IMR-90 (cell line): ENCODE data around the gene SYTL3. TPM values are rescaled to one million over a fixed set of nuclear protein-coding genes. Genes with fewer than 3 reads are reported as not detected.

Experiments used
- ATAC-seq: fragments of 200-7000 bp; cut with Tn5 transposase; 2 replicates; pipeline ENCODE4 v1.9.1; 2020; ENCODE audit warnings: low read depth, mild to moderate bottlenecking, moderate library complexity
- BruUV-seq: library from RNA; stranded (reverse); fragments of 400-500 nt; replicated peaks from 2 replicates; lab custom pipeline; 2021; lab: Mats Ljungman, UMichigan
- CTCF ChIA-PET: fragments of 300-600 bp; formaldehyde crosslinking; extraction: SDS; loops from one replicate; lab custom pipeline; 2021; ENCODE audit warnings: antibody characterized with exemption; lab: Yijun Ruan, JAX
- POLR2A ChIA-PET: fragments of 300-600 bp; sonication (Branson Sonifier 250); formaldehyde crosslinking; loops from one replicate; lab custom pipeline; 2022; ENCODE audit warnings: antibody characterized with exemption; ENCODE audit not compliant: unreplicated experiment; lab: Charles Lee
- DNase-seq: peaks from one replicate; pipeline ENCODE4 v3.0.0; 2013
- H2AFZ ChIP-seq: replicated peaks from 2 replicates; pipeline ENCODE3; 2013; ENCODE audit warnings: low read length, mild to moderate bottlenecking; ENCODE audit not compliant: poor library complexity
- H2AK5ac ChIP-seq: 2 replicates; pipeline ENCODE4 v1.6.1; 2013; ENCODE audit warnings: low read depth, low read length, inconsistent platforms
- H2AK9ac ChIP-seq: replicated peaks from 2 replicates; pipeline ENCODE3; 2013; ENCODE audit warnings: mild to moderate bottlenecking, low read depth, low read length, moderate library complexity; ENCODE audit not compliant: poor library complexity
- H2BK120ac ChIP-seq: 2 replicates; pipeline ENCODE4 v1.6.1; 2013; ENCODE audit warnings: low read depth, low read length, inconsistent platforms
- H2BK15ac ChIP-seq: 3 replicates; pipeline ENCODE4 v1.6.1; 2013; ENCODE audit warnings: low read depth, low read length, inconsistent platforms
- H2BK20ac ChIP-seq: 2 replicates; pipeline ENCODE4 v1.6.1; 2013; ENCODE audit warnings: low read depth, mild to moderate bottlenecking, inconsistent platforms, low read length, moderate library complexity
- H2BK5ac ChIP-seq: 2 replicates; pipeline ENCODE4 v1.6.1; 2013; ENCODE audit warnings: mild to moderate bottlenecking, low read depth, low read length, inconsistent platforms; ENCODE audit not compliant: poor library complexity, severe bottlenecking
- H3K14ac ChIP-seq: replicated peaks from 2 replicates; pipeline ENCODE4 v1.6.1; 2013; ENCODE audit warnings: low read depth, low read length, inconsistent platforms
- H3K18ac ChIP-seq: 2 replicates; pipeline ENCODE4 v1.6.1; 2013; ENCODE audit warnings: low read depth, low read length, control low read depth
- H3K23ac ChIP-seq: 2 replicates; pipeline ENCODE4 v1.6.1; 2013; ENCODE audit warnings: low read depth, low read length, inconsistent platforms
- H3K27ac ChIP-seq: 2 replicates; pipeline ENCODE4 v1.5.1; 2013; ENCODE audit warnings: mild to moderate bottlenecking, control low read depth, low read length; ENCODE audit not compliant: insufficient read depth
- H3K27me3 ChIP-seq: 2 replicates; pipeline ENCODE4 v1.6.1; 2013; ENCODE audit warnings: low read length; ENCODE audit not compliant: control insufficient read depth, insufficient read depth
- H3K36me3 ChIP-seq: 2 replicates; pipeline ENCODE4 v1.6.1; 2013; ENCODE audit warnings: low read length, mixed read lengths; ENCODE audit not compliant: control insufficient read depth, insufficient read depth
- H3K4ac ChIP-seq: 2 replicates; pipeline ENCODE4 v1.6.1; 2013; ENCODE audit warnings: low read depth, low read length, inconsistent platforms
- H3K4me1 ChIP-seq: 2 replicates; pipeline ENCODE4 v1.6.1; 2013; ENCODE audit warnings: low read length, mixed read lengths; ENCODE audit not compliant: control insufficient read depth, insufficient read depth
- H3K4me2 ChIP-seq: 2 replicates; pipeline ENCODE4 v1.6.1; 2013; ENCODE audit warnings: low read depth, mild to moderate bottlenecking, control low read depth, low read length, moderate library complexity
- H3K4me3 ChIP-seq: 2 replicates; pipeline ENCODE4 v1.5.1; 2013; ENCODE audit warnings: low read depth, mild to moderate bottlenecking, control low read depth, low read length, moderate library complexity; ENCODE audit not compliant: insufficient read depth
- H3K56ac ChIP-seq: 2 replicates; pipeline ENCODE4 v1.6.1; 2013; ENCODE audit warnings: low read length, inconsistent platforms; ENCODE audit not compliant: insufficient read depth; ENCODE audit errors: extremely low read depth
- H3K79me1 ChIP-seq, 2 experiments: 2 replicates each; pipeline ENCODE4 v1.6.1; 2013; ENCODE audit warnings: low read length in 2 of 2, inconsistent platforms in 1 of 2, low read depth in 1 of 2
- H3K9ac ChIP-seq: 2 replicates; pipeline ENCODE4 v1.6.1; 2013; ENCODE audit warnings: low read depth, low read length, control low read depth
- H3K9me1 ChIP-seq: 2 replicates; pipeline ENCODE4 v1.6.1; 2013; ENCODE audit warnings: low read length, inconsistent platforms; ENCODE audit not compliant: insufficient read depth
- H3K9me3 ChIP-seq: 2 replicates; pipeline ENCODE4 v1.6.1; 2013; ENCODE audit warnings: low read length; ENCODE audit not compliant: control insufficient read depth, insufficient read depth
- H4K20me1 ChIP-seq: 2 replicates; pipeline ENCODE4 v1.6.1; 2013; ENCODE audit warnings: low read length, inconsistent platforms; ENCODE audit not compliant: insufficient read depth
- H4K5ac ChIP-seq: 2 replicates; pipeline ENCODE4 v1.6.1; 2013; ENCODE audit warnings: mild to moderate bottlenecking, low read depth, low read length, control low read depth
- H4K8ac ChIP-seq, 2 experiments: 2 replicates each; pipeline ENCODE4 v1.6.1; 2013; ENCODE audit warnings: low read depth in 2 of 2, low read length in 2 of 2, control low read depth in 1 of 2, inconsistent platforms in 1 of 2
- H4K91ac ChIP-seq: 2 replicates; pipeline ENCODE4 v1.6.1; 2013; ENCODE audit warnings: low read depth, low read length, inconsistent platforms; ENCODE audit not compliant: insufficient read depth
- CEBPB ChIP-seq: IDR thresholded peaks from 2 replicates; pipeline ENCODE4 v1.6.1; 2012; ENCODE audit warnings: low read depth, low read length, improper control_type of control experiment
- FOS ChIP-seq: fragments of 150-350 bp; IDR thresholded peaks from 2 replicates; pipeline ENCODE4 v1.6.1; 2016; ENCODE audit warnings: low read depth, low read length
- WGBS, 2 experiments: methylation state at CpG; one replicate each; pipeline versions ENCODE4 v1.1.5 to v1.1.7; 2013; ENCODE audit warnings: missing lambda C conversion rate in 2 of 2; ENCODE audit not compliant: insufficient read length in 1 of 2; ENCODE audit errors: extremely low coverage in 2 of 2; 5-methylcytosine and 5-hydroxymethylcytosine counted together
- dilution Hi-C: fragments of 300-500 bp; cut with HindIII; formaldehyde crosslinking; loops from one replicate; pipeline ENCODE4 v1.14.3; 2018; ENCODE audit warnings: low sequenced_read_pairs; ENCODE audit not compliant: unreplicated experiment
- in situ Hi-C: fragments of 300-500 bp; cut with MboI; formaldehyde crosslinking; loops from 3 replicates; pipeline ENCODE4 v1.14.3; 2019; ENCODE audit warnings: low sequenced_read_pairs, inconsistent platforms, mixed read lengths
- intact Hi-C: fragments of 100-400 bp; cut with micrococcal nuclease; formaldehyde crosslinking; loops from 2 replicates; pipeline ENCODE4 v1.10.0; 2022
- polyA plus RNA-seq, 3 experiments: library from polyadenylated mRNA; depleted of rRNA; stranded (reverse); fragments of >200 nt; gene quantifications; 2 replicates each; pipeline ENCODE4 v1.2.3, GENCODE V29; 2012; ENCODE audit warnings: low replicate concordance in 1 of 3
- total RNA-seq: library from RNA; depleted of rRNA; stranded (reverse); fragments of >200 nt; gene quantifications from 2 replicates; pipeline ENCODE4 v1.2.3, GENCODE V29; 2012

The SYTL3 gene
- total and polyA plus RNA-seq, 2 of the 4 experiments (the other 2 are of a cell fraction): 2.9 to 4.3 TPM

GRCh38 chr6:158666628-158667359, 16.9 kb downstream of the SYTL3 start:
- CTCF ChIA-PET: interaction anchor here (0.9 kb wide), 1 partner anchor 15 kb away, joined by 3 read pairs; no protein-coding TSS in a partner anchor
- H3K4me3 ChIP-seq: no peak overlapping the region
- H3K4me2 ChIP-seq: no peak overlapping the region
- no TSS peak for BruUV-seq
- dilution Hi-C loops (no loop called here), in situ Hi-C loops (no loop called here), intact Hi-C loops (no loop called here)
- ATAC-seq: peak; percentile 64
- H3K18ac ChIP-seq: no peak overlapping the region
- no peaks in the 10 kb centered on the region for H3K79me1 ChIP-seq
- H2BK20ac ChIP-seq: no peak overlapping the region
- DNase-seq: peak; percentile 71
- no peak overlapping the region for H3K27ac ChIP-seq
- H4K20me1 ChIP-seq: no peaks in the 10 kb centered on the region
- no peak for TF ChIP-seq FOS
- peak; percentile 77 for TF ChIP-seq CEBPB
- no peak overlapping the region for H3K14ac ChIP-seq
- H3K4me1 ChIP-seq: peaks cover 8% of the 10 kb centered on the region; the same call in 1 of the 2 replicates
- no peak overlapping the region for H2AK9ac ChIP-seq
- no peak overlapping the region for H3K56ac ChIP-seq
- H2AK5ac ChIP-seq: peak overlapping the region; percentile 78; the same call in 1 of the 2 replicates
- no peak overlapping the region for H3K23ac ChIP-seq
- no peaks in the 10 kb centered on the region for H3K9me3 ChIP-seq
- WGBS, 2 experiments: 96% methylated on average over 11 of the region's 14 CpGs; no CpG with 5 or more reads in 1 of the 2 experiments
- no peak overlapping the region for H3K9ac ChIP-seq
- H4K8ac ChIP-seq: 0 out of 4 replicates have a peak overlapping the region, but pooled peaks of 1 of the 2 experiments have one; percentile 3
- H2BK5ac ChIP-seq: no peak overlapping the region
- no peak overlapping the region for H2AFZ ChIP-seq
- no peak overlapping the region; the same call in 1 of the 2 replicates for H4K91ac ChIP-seq
- no peaks in the 10 kb centered on the region for H3K9me1 ChIP-seq
- H3K36me3 ChIP-seq: no peaks in the 10 kb centered on the region
- H3K27me3 ChIP-seq: no peaks in the 10 kb centered on the region
- no peak overlapping the region for H4K5ac ChIP-seq
- no peak overlapping the region for H2BK15ac ChIP-seq
- H3K4ac ChIP-seq: no peak overlapping the region
- POLR2A ChIA-PET: no interaction called here
- no peak overlapping the region for H2BK120ac ChIP-seq
